ENCODE results near the gene ADGRV1. TPM values are rescaled to one million over a fixed set of nuclear protein-coding genes. Genes with fewer than 3 reads are reported as not detected.

ADGRV1 gene
- total RNA-seq, 5 donors from 2014 or later (not counting 1 experiment from before 2014, with no cell fraction given): 0.68 to 1.6 (median 1.2) TPM; not detected in 1

GRCh38 chr5:91178461-91178860 lies 619.9 kb downstream of the ADGRV1 start:
- no peak overlapping the region for H3K27ac ChIP-seq (ENCODE audit: low read length)
- whole genome bisulfite sequencing (ENCODE audit: insufficient coverage): no CpG with 5 or more reads among the region's 2 CpGs
- Mint-ChIP-seq H3K27me3 (no peaks in the 10 kb centered on the region), H3K4me3 (no peak overlapping the region), H3K4me1 (peaks cover 0 to 10% (median 5%) of the 10 kb centered on the region in 3 donors), H3K27ac (no peak overlapping the region), H3K36me3 (no peaks in the 10 kb centered on the region), H3K9me3 (no peaks in the 10 kb centered on the region)
- peaks cover 0 to 3% of the 10 kb centered on the region in 2 experiments for H3K4me1 ChIP-seq (ENCODE audit: control insufficient read depth in 1 of 2, extremely low read depth in 1 of 2, insufficient read depth in 2 of 2, low read length in 2 of 2)
- ATAC-seq (replicated peaks in 1 of 4) (no peak), DNase-seq (no peak)
- no peaks in the 10 kb centered on the region for H3K9me3 ChIP-seq
- H3K36me3 ChIP-seq (ENCODE audit: control insufficient read depth in 2 of 2, extremely low read depth in 1 of 2, insufficient read depth in 1 of 2, low read length in 1 of 2): no peaks in the 10 kb centered on the region
- no peaks in the 10 kb centered on the region for H3K27me3 ChIP-seq (replicated peaks in 1 of 2; ENCODE audit: control insufficient read depth in 2 of 2, extremely low read depth in 1 of 2, insufficient read depth in 2 of 2, low read length in 1 of 2)
- ChIA-PET CTCF (interaction anchor here in 1 of 2 donors (0.7 kb wide), 1 partner anchor 37 kb away, joined by 3 read pairs; no protein-coding TSS in a partner anchor), POLR2A (no interaction called here)
- H3K4me3 ChIP-seq (ENCODE audit: control insufficient read depth in 1 of 2, extremely low read depth in 1 of 2, low read length in 1 of 2): no peak overlapping the region

DNA sequence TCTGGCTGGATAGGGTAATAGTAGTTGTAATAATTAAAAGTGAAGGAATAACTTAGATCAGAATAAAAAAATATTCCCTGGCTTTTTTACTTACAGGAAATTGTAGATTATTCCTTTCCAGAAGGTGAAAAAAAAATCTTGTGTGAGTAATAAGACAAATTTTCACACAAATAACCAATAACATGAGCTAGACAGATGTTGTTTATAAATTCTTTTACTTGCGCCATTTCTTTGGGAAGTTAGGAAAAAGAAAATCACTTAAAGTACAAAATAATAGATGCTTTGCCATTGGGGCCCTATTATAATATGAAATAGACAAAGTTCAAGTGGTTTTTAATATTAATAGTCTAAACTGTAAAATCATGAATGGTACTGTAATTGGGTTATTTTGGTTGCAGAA lies 620.4 kb downstream of the ADGRV1 start:
- Mint-ChIP-seq H3K9me3 (no peaks in the 10 kb centered on the region), H3K36me3 (no peaks in the 10 kb centered on the region), H3K4me1 (peaks cover 0 to 14% (median 9%) of the 10 kb centered on the region in 3 donors), H3K4me3 (no peak overlapping the region), H3K27me3 (no peaks in the 10 kb centered on the region), H3K27ac (no peak overlapping the region)
- CTCF ChIA-PET: no interaction called here
- ATAC-seq (replicated peaks in 1 of 4) (no peak), DNase-seq (no peak)
- Histone ChIP-seq H3K4me1 (ENCODE audit: control insufficient read depth in 1 of 2, extremely low read depth in 1 of 2, insufficient read depth in 2 of 2, low read length in 2 of 2) (peaks cover 0 to 3% of the 10 kb centered on the region in 2 experiments), H3K9me3 (no peaks in the 10 kb centered on the region), H3K36me3 (ENCODE audit: control insufficient read depth in 2 of 2, extremely low read depth in 1 of 2, insufficient read depth in 1 of 2, low read length in 1 of 2) (no peaks in the 10 kb centered on the region), H3K27me3 (replicated peaks in 1 of 2; ENCODE audit: control insufficient read depth in 2 of 2, extremely low read depth in 1 of 2, insufficient read depth in 2 of 2, low read length in 1 of 2) (no peaks in the 10 kb centered on the region), H3K4me3 (ENCODE audit: control insufficient read depth in 1 of 2, extremely low read depth in 1 of 2, low read length in 1 of 2) (no peak overlapping the region), H3K27ac (ENCODE audit: low read length) (no peak overlapping the region)
- POLR2A ChIA-PET: no interaction called here
- WGBS (ENCODE audit: insufficient coverage): no CpG with 5 or more reads among the region's 1 CpG

DNA sequence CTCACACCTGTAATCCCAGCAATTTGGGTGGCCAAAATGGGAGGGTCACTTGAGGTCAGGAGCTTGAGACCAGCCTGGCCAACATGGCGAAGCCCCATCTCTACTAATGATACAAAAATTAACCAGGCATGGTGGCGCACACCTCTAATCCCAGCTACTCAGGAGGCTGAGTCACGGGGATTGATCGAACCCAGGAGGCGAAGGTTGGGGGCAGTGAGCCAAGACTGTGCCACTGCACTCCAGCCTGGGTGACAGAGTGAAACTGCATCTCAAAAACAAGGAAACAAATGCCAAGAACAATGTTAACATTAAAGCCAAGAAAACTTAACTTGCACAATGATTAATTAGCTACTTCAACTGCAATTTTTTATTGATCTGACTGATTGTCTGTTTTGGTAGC lies 621.9 kb downstream of the ADGRV1 start:
- CTCF ChIA-PET: no interaction called here
- ATAC-seq (replicated peaks in 1 of 4) (no peak), DNase-seq (no peak)
- POLR2A ChIA-PET: no interaction called here
- Histone ChIP-seq H3K4me1 (ENCODE audit: control insufficient read depth in 1 of 2, extremely low read depth in 1 of 2, insufficient read depth in 2 of 2, low read length in 2 of 2) (peaks cover 0 to 3% of the 10 kb centered on the region in 2 experiments), H3K27me3 (replicated peaks in 1 of 2; ENCODE audit: control insufficient read depth in 2 of 2, extremely low read depth in 1 of 2, insufficient read depth in 2 of 2, low read length in 1 of 2) (no peaks in the 10 kb centered on the region), H3K9me3 (no peaks in the 10 kb centered on the region), H3K4me3 (ENCODE audit: control insufficient read depth in 1 of 2, extremely low read depth in 1 of 2, low read length in 1 of 2) (no peak overlapping the region), H3K27ac (ENCODE audit: low read length) (no peak overlapping the region), H3K36me3 (ENCODE audit: control insufficient read depth in 2 of 2, extremely low read depth in 1 of 2, insufficient read depth in 1 of 2, low read length in 1 of 2) (no peaks in the 10 kb centered on the region)
- WGBS (ENCODE audit: insufficient coverage): 100% methylated on average over 2 of the region's 5 CpGs
- no peak overlapping the region for H3K27ac Mint-ChIP-seq
- H3K4me1 Mint-ChIP-seq: peaks cover 0 to 14% (median 9%) of the 10 kb centered on the region in 3 donors
- no peaks in the 10 kb centered on the region for H3K9me3 Mint-ChIP-seq
- H3K36me3 Mint-ChIP-seq: no peaks in the 10 kb centered on the region
- peaks cover 2 to 7% of the 10 kb centered on the region in 2 donors for H3K27me3 Mint-ChIP-seq
- H3K4me3 Mint-ChIP-seq: no peak overlapping the region

DNA sequence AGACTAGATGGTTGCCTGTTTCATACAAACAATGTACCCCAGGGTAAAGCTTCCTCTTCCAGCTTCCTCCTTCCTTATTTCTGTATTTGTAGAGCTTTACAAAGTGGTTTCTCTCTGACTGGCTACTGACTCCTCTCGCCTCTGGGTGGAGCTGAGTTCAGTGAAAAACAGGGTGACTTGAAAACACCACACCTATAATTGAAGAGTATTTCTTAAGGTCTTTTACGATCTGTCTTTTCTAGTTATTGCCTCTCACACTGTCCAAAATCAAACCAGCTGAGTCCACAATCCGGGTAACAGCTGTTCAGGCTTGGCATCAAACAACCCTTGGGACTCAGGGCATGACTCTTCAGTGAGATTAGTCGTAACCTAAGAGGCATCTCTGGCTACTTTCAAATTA lies 624.2 kb downstream of the ADGRV1 start:
- ChIA-PET POLR2A (interaction anchor here in 1 of 2 donors (0.7 kb wide), 1 partner anchor 237 kb away, joined by 3 read pairs; no protein-coding TSS in a partner anchor), CTCF (no interaction called here)
- peaks cover 0 to 14% (median 9%) of the 10 kb centered on the region in 3 donors for H3K4me1 Mint-ChIP-seq
- H3K36me3 ChIP-seq (ENCODE audit: control insufficient read depth in 2 of 2, extremely low read depth in 1 of 2, insufficient read depth in 1 of 2, low read length in 1 of 2): no peaks in the 10 kb centered on the region
- no peaks in the 10 kb centered on the region for H3K9me3 Mint-ChIP-seq
- no peak overlapping the region for H3K27ac ChIP-seq (ENCODE audit: low read length)
- DNase-seq (no peak), ATAC-seq (replicated peaks in 1 of 4) (no peak)
- 81% methylated on average over 2 of the region's 4 CpGs for WGBS (ENCODE audit: insufficient coverage)
- H3K4me1 ChIP-seq (ENCODE audit: control insufficient read depth in 1 of 2, extremely low read depth in 1 of 2, insufficient read depth in 2 of 2, low read length in 2 of 2): peaks cover 0 to 3% of the 10 kb centered on the region in 2 experiments
- no peaks in the 10 kb centered on the region for H3K27me3 ChIP-seq (replicated peaks in 1 of 2; ENCODE audit: control insufficient read depth in 2 of 2, extremely low read depth in 1 of 2, insufficient read depth in 2 of 2, low read length in 1 of 2)
- no peak overlapping the region for H3K4me3 Mint-ChIP-seq
- no peak overlapping the region for H3K27ac Mint-ChIP-seq
- H3K4me3 ChIP-seq (ENCODE audit: control insufficient read depth in 1 of 2, extremely low read depth in 1 of 2, low read length in 1 of 2): no peak overlapping the region
- H3K36me3 Mint-ChIP-seq: no peaks in the 10 kb centered on the region
- H3K9me3 ChIP-seq: no peaks in the 10 kb centered on the region
- H3K27me3 Mint-ChIP-seq: peaks cover 11 to 12% of the 10 kb centered on the region in 2 donors

DNA sequence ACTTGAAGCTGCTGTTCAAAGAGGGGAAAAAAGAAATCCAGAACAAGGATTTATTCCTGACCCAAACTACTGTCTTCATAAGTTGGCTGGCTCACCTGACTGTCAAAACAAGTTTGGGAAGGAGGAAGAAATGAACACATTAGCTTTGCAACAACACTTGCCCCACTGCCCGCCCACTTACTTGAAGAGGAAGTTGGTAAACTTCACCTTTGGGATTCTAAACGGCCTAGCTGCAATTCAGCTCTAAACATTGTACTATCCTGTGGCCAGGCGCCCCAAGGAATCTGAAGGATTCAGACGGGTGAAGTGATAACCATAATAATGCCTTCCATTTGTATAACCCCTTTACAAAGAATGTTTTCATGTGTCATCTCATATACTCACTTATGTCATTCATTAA lies 625.1 kb downstream of the ADGRV1 start:
- no peaks in the 10 kb centered on the region for H3K9me3 ChIP-seq
- POLR2A ChIA-PET: no interaction called here
- H3K9me3 Mint-ChIP-seq: no peaks in the 10 kb centered on the region
- no peak overlapping the region for H3K4me3 Mint-ChIP-seq
- no peak overlapping the region for H3K27ac ChIP-seq (ENCODE audit: low read length)
- no peaks in the 10 kb centered on the region for H3K36me3 ChIP-seq (ENCODE audit: control insufficient read depth in 2 of 2, extremely low read depth in 1 of 2, insufficient read depth in 1 of 2, low read length in 1 of 2)
- CTCF ChIA-PET: interaction anchor here in 1 of 2 donors (1.2 kb wide), 1 partner anchor 236 kb away, joined by 4 read pairs; no protein-coding TSS in a partner anchor
- H3K4me1 Mint-ChIP-seq: peaks cover 0 to 14% (median 9%) of the 10 kb centered on the region in 3 donors
- H3K4me1 ChIP-seq (ENCODE audit: control insufficient read depth in 1 of 2, extremely low read depth in 1 of 2, insufficient read depth in 2 of 2, low read length in 2 of 2): peaks cover 0 to 3% of the 10 kb centered on the region in 2 experiments
- WGBS (ENCODE audit: insufficient coverage): no CpG with 5 or more reads among the region's 4 CpGs
- DNase-seq (no peak), ATAC-seq (replicated peaks in 1 of 4) (no peak)
- H3K4me3 ChIP-seq (ENCODE audit: control insufficient read depth in 1 of 2, extremely low read depth in 1 of 2, low read length in 1 of 2): no peak overlapping the region
- H3K27me3 ChIP-seq (replicated peaks in 1 of 2; ENCODE audit: control insufficient read depth in 2 of 2, extremely low read depth in 1 of 2, insufficient read depth in 2 of 2, low read length in 1 of 2): no peaks in the 10 kb centered on the region
- H3K36me3 Mint-ChIP-seq: no peaks in the 10 kb centered on the region
- H3K27me3 Mint-ChIP-seq: peaks cover 11 to 12% of the 10 kb centered on the region in 2 donors
- H3K27ac Mint-ChIP-seq: no peak overlapping the region

- Mint-ChIP-seq H3K9me3 (no peaks in the 10 kb centered on the region), H3K4me3 (no peak overlapping the region), H3K27ac (no peak overlapping the region), H3K4me1 (peaks cover 0 to 14% (median 11%) of the 10 kb centered on the region in 3 donors), H3K36me3 (no peaks in the 10 kb centered on the region), H3K27me3 (peaks cover 11 to 12% of the 10 kb centered on the region in 2 donors)
- ChIA-PET POLR2A (no interaction called here), CTCF (no interaction called here)
- H3K36me3 ChIP-seq (ENCODE audit: control insufficient read depth in 2 of 2, extremely low read depth in 1 of 2, insufficient read depth in 1 of 2, low read length in 1 of 2): no peaks in the 10 kb centered on the region
- DNase-seq: no peak
- no peaks in the 10 kb centered on the region for H3K9me3 ChIP-seq
- H3K27ac ChIP-seq (ENCODE audit: low read length): no peak overlapping the region
- no peak overlapping the region for H3K4me3 ChIP-seq (ENCODE audit: control insufficient read depth in 1 of 2, extremely low read depth in 1 of 2, low read length in 1 of 2)
- H3K27me3 ChIP-seq (replicated peaks in 1 of 2; ENCODE audit: control insufficient read depth in 2 of 2, extremely low read depth in 1 of 2, insufficient read depth in 2 of 2, low read length in 1 of 2): no peaks in the 10 kb centered on the region
- no peak for ATAC-seq (replicated peaks in 1 of 4)
- peaks cover 0 to 3% of the 10 kb centered on the region in 2 experiments for H3K4me1 ChIP-seq (ENCODE audit: control insufficient read depth in 1 of 2, extremely low read depth in 1 of 2, insufficient read depth in 2 of 2, low read length in 2 of 2)
- WGBS (ENCODE audit: insufficient coverage): no CpG with 5 or more reads among the region's 5 CpGs
These were observed 627.5 kb downstream of the ADGRV1 start for GRCh38 chr5:91186101-91186500.
